GM12892 (cell line): Measurements from ENCODE around the gene SDHAF2.

Experiments used
- POLR2A ChIP-seq: IDR thresholded peaks from 2 replicates; pipeline ENCODE4 v1.6.1; 2011; ENCODE audit warnings: low read depth, low read length, control low read depth
- POLR2AphosphoS5 ChIP-seq: IDR thresholded peaks from 2 replicates; pipeline ENCODE4 v1.6.1; 2011; ENCODE audit warnings: low read depth, low read length, control low read depth
- TAF1 ChIP-seq: IDR thresholded peaks from 2 replicates; pipeline ENCODE4 v1.6.1; 2011; ENCODE audit warnings: low read depth, mild to moderate bottlenecking, control low read depth, low read length, borderline replicate concordance

- TF ChIP-seq POLR2A (no peak), TAF1 (no peak), POLR2AphosphoS5 (no peak)
Measured at GRCh38 chr11:61480261-61480993, 50.5 kb downstream of the SDHAF2 start.
